Keratinocyte (primary cell): ENCODE measurements around the gene VPS8. TPM values are rescaled to one million over a fixed set of nuclear protein-coding genes. Genes with fewer than 3 reads are reported as not detected.

Experiments
- DNase-seq: peaks from one replicate; pipeline ENCODE4 v3.0.0-alpha.2; 2011; ENCODE audit warnings: low read depth, missing footprints, low spot score
- FAIRE-seq: peaks from 2 replicates; lab custom pipeline; 2011; peaks lifted over from hg19 to GRCh38; lab: Jason Lieb, UNC
- H2AFZ ChIP-seq: 2 replicates; pipeline ENCODE4 v1.6.0; 2012; ENCODE audit warnings: low read length, control low read depth, inconsistent platforms; ENCODE audit not compliant: control insufficient read depth
- H3K27ac ChIP-seq: 2 replicates; pipeline ENCODE4 v1.5.1; 2011; ENCODE audit warnings: low read length; ENCODE audit not compliant: control insufficient read depth, insufficient read depth
- H3K27me3 ChIP-seq: 3 replicates; pipeline ENCODE4 v1.6.0; 2011; ENCODE audit warnings: low read length; ENCODE audit not compliant: control insufficient read depth, insufficient read depth; ENCODE audit errors: extremely low read depth
- H3K36me3 ChIP-seq, 2 experiments: 2 replicates in 1 of 2; 3 replicates in 1 of 2; pipeline ENCODE4 v1.5.1; 2011; ENCODE audit warnings: low read length in 2 of 2, mild to moderate bottlenecking in 1 of 2; ENCODE audit not compliant: control insufficient read depth in 2 of 2, insufficient read depth in 2 of 2; ENCODE audit errors: extremely low read depth in 1 of 2
- H3K4me1 ChIP-seq: 3 replicates; pipeline ENCODE4 v1.5.1; 2011; ENCODE audit warnings: low read length; ENCODE audit not compliant: control insufficient read depth, insufficient read depth; ENCODE audit errors: extremely low read depth
- H3K4me2 ChIP-seq: 3 replicates; pipeline ENCODE4 v1.6.0; 2011; ENCODE audit warnings: low read depth, low read length; ENCODE audit not compliant: control insufficient read depth, insufficient read depth; ENCODE audit errors: extremely low read depth
- H3K4me3 ChIP-seq, 3 experiments: fragments of 200-600 bp in 1 of 3; sonication (generic) in 1 of 3; 2 replicates in 2 of 3; 3 replicates in 1 of 3; pipeline ENCODE4 v1.5.1; 2011 to 2016; ENCODE audit warnings: low read length in 3 of 3, mild to moderate bottlenecking in 3 of 3, control low read depth in 2 of 3, inconsistent platforms in 1 of 3, low read depth in 1 of 3, mixed read lengths in 1 of 3, mixed run types in 1 of 3, moderate library complexity in 1 of 3; ENCODE audit not compliant: control insufficient read depth in 2 of 3, insufficient read depth in 2 of 3; ENCODE audit errors: extremely low read depth in 1 of 3
- H3K79me2 ChIP-seq: 2 replicates; pipeline ENCODE4 v1.6.0; 2012; ENCODE audit warnings: low read length; ENCODE audit not compliant: control insufficient read depth, insufficient read depth
- H3K9ac ChIP-seq: 3 replicates; pipeline ENCODE4 v1.6.0; 2011; ENCODE audit warnings: low read length; ENCODE audit not compliant: control insufficient read depth, insufficient read depth; ENCODE audit errors: extremely low read depth
- H3K9me1 ChIP-seq: 3 replicates; pipeline ENCODE4 v1.6.0; 2011; ENCODE audit warnings: low read length; ENCODE audit not compliant: control insufficient read depth, insufficient read depth; ENCODE audit errors: extremely low read depth
- H3K9me3 ChIP-seq: 2 replicates; pipeline ENCODE4 v1.5.1; 2012; ENCODE audit warnings: low read depth, low read length; ENCODE audit not compliant: control insufficient read depth
- H4K20me1 ChIP-seq: 3 replicates; pipeline ENCODE4 v1.6.0; 2011; ENCODE audit warnings: low read length; ENCODE audit not compliant: control insufficient read depth, insufficient read depth; ENCODE audit errors: extremely low read depth
- EZH2 ChIP-seq: IDR thresholded peaks from one replicate; pipeline ENCODE4 v1.6.1; 2012; ENCODE audit warnings: inconsistent platforms, mild to moderate bottlenecking, low read length, moderate library complexity
- dilution Hi-C: fragments of 300-500 bp; cut with MboI; formaldehyde crosslinking; loops from one replicate; pipeline ENCODE4 v1.7.0; 2020; ENCODE audit warnings: low sequenced_read_pairs; ENCODE audit not compliant: extremely low pct_ligation_motif_present
- polyA plus RNA-seq, 5 experiments: library from polyadenylated mRNA; depleted of rRNA in 3 of 5; stranded (reverse) in 3 of 5; stranded (forward) in 1 of 5; unstranded in 1 of 5; fragments of >200 nt; gene quantifications; 1 replicate in 1 of 5; 2 replicates in 3 of 5; 3 replicates in 1 of 5; pipeline versions ENCODE4 v1.2.1 to v1.2.3, GENCODE V29; 2011 to 2012; ENCODE audit warnings: missing spikeins in 2 of 5, low read depth in 1 of 5, low replicate concordance in 1 of 5
- TF ChIP-seq, protein P1 (sequence below), 3 experiments: IDR thresholded peaks in 1 of 3; conservative IDR thresholded peaks in 1 of 3; optimal IDR thresholded peaks in 1 of 3; 2 replicates in 2 of 3; 3 replicates in 1 of 3; pipeline versions ENCODE3 to v1.5.1; 2011; ENCODE audit warnings: low read length in 3 of 3, mild to moderate bottlenecking in 3 of 3, moderate library complexity in 2 of 3, control low read depth in 1 of 3, inconsistent platforms in 1 of 3; ENCODE audit not compliant: insufficient read depth in 2 of 3; ENCODE audit errors: extremely low read depth in 1 of 3

VPS8 gene
- polyA plus RNA-seq, 1 donor (not counting 4 experiments of a cell fraction or from before 2014, with no cell fraction given) = 28.4 TPM

DNA sequence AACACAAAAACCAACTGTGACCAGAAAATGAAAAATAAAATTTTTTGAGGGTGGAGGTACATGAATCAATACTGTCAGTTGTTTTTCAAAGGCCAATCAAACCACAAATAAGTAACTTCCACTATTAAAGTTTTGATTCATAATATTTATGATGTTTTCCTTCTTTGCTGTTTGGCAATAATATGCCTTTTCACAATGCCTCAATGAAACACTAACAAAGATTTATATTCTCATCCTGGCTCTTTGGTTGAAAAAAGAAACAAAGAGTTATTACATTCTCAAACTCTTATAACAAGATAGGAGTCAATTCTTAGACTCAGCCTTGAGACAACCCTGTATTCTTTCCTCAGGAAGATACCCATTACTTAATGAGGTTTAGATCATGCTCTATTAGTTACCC is 277.8 kb downstream of the VPS8 start:
- TF ChIP-seq, protein P1, sequence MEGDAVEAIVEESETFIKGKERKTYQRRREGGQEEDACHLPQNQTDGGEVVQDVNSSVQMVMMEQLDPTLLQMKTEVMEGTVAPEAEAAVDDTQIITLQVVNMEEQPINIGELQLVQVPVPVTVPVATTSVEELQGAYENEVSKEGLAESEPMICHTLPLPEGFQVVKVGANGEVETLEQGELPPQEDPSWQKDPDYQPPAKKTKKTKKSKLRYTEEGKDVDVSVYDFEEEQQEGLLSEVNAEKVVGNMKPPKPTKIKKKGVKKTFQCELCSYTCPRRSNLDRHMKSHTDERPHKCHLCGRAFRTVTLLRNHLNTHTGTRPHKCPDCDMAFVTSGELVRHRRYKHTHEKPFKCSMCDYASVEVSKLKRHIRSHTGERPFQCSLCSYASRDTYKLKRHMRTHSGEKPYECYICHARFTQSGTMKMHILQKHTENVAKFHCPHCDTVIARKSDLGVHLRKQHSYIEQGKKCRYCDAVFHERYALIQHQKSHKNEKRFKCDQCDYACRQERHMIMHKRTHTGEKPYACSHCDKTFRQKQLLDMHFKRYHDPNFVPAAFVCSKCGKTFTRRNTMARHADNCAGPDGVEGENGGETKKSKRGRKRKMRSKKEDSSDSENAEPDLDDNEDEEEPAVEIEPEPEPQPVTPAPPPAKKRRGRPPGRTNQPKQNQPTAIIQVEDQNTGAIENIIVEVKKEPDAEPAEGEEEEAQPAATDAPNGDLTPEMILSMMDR (optimal IDR thresholded peaks at IDR 0.05 in 1 of 3, IDR thresholded peaks at IDR 0.05 in 1 of 3, conservative IDR thresholded peaks at IDR 0.05 in 1 of 3; ENCODE audit: extremely low read depth in 1 of 3, insufficient read depth in 2 of 3, low read length in 3 of 3) = no peak
- no peak for TF ChIP-seq EZH2
- Histone ChIP-seq H3K4me3 (no peak overlapping the region), H4K20me1 (no peaks in the 10 kb centered on the region), H3K27me3 (no peaks in the 10 kb centered on the region), H3K9me3 (no peaks in the 10 kb centered on the region), H3K27ac (no peak overlapping the region), H3K9me1 (no peaks in the 10 kb centered on the region), H3K4me2 (no peak overlapping the region), H2AFZ (no peak overlapping the region), H3K36me3 (no peaks in the 10 kb centered on the region), H3K79me2 (no peaks in the 10 kb centered on the region), H3K4me1 (no peaks in the 10 kb centered on the region), H3K9ac (no peak overlapping the region)
- DNase-seq = no peak
- FAIRE-seq = no peak
- dilution Hi-C loops = no loop called here

DNA sequence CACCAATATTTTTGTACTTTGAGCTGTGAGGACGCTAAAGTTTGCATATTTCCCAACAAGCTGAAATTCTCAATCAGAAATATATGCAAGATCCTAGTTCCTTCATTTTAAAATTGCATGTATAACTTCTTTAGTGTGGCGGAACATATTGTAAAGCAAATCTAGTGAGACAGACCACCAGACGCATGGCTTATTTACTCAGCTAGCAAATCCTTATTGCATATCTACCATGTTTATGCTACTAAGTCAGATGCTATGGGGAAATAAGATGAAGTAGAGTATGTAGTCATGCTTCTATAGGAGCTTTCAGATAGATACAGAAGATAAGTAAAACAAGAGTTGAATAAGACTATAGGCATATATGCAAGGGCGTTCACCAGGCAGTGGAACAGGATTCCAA is 278.8 kb downstream of the VPS8 start:
- H3K9me1 ChIP-seq = no peaks in the 10 kb centered on the region
- H2AFZ ChIP-seq = no peak overlapping the region
- dilution Hi-C loops = no loop called here
- H3K9ac ChIP-seq = no peak overlapping the region
- no peaks in the 10 kb centered on the region for H4K20me1 ChIP-seq
- H3K79me2 ChIP-seq = no peaks in the 10 kb centered on the region
- no peak for TF ChIP-seq EZH2
- TF ChIP-seq, protein P1 (optimal IDR thresholded peaks at IDR 0.05 in 1 of 3, IDR thresholded peaks at IDR 0.05 in 1 of 3, conservative IDR thresholded peaks at IDR 0.05 in 1 of 3; ENCODE audit: extremely low read depth in 1 of 3, insufficient read depth in 2 of 3, low read length in 3 of 3) = no peak
- no peaks in the 10 kb centered on the region for H3K4me1 ChIP-seq
- FAIRE-seq (no peak), DNase-seq (no peak)
- H3K36me3 ChIP-seq = no peaks in the 10 kb centered on the region
- H3K27me3 ChIP-seq = no peaks in the 10 kb centered on the region
- no peak overlapping the region for H3K27ac ChIP-seq
- no peak overlapping the region for H3K4me2 ChIP-seq
- H3K4me3 ChIP-seq = no peak overlapping the region
- no peaks in the 10 kb centered on the region for H3K9me3 ChIP-seq
